ENCODE results near the gene LRCH1. TPM values are rescaled to one million over a fixed set of nuclear protein-coding genes. Genes with fewer than 3 reads are reported as not detected.

The LRCH1 gene
- total RNA-seq, 4 donors from 2014 or later: 29.1 to 55.6 (median 36.2) TPM

DNA sequence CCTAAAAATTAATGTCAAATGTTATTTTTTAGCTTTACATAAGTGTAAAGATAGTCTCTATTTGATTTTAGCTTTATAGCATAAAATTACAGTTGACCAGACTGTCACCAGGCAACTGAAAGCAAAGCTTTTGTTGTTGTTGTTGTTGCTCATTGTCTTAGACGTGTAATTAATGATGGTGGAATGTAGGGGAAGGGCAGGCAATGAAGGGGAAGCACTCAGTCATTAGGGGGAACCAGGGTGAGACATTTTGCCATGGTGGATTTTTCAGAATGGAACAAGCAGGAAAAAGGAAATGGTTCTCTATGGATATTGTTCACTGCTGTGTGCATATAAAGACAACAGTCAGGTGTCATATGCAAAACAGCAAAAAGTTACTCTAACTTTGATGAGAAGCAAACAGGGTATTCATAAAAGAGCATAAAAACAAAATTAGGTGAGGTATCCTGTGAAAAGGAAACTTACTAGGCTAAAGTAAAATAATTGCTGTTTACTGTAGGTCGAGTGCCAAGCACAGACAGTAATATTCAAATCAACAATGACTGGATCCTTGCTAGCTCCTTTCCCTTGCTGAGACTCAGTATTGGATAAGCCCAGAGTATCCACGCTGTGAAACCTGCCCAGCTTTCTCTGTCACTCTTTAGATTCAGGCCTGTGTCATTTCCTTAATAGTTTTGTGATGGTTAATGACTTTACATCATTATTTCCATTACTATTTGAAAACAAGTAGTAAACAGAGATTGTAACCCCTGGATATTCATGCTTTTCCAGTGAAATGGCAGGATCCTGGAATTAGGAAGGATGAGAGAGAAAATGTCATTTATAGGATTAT is 110.5 kb downstream of the LRCH1 start:
- no peak for TF ChIP-seq POLR2A (IDR thresholded peaks at IDR 0.05)
- TF ChIP-seq, protein P1, sequence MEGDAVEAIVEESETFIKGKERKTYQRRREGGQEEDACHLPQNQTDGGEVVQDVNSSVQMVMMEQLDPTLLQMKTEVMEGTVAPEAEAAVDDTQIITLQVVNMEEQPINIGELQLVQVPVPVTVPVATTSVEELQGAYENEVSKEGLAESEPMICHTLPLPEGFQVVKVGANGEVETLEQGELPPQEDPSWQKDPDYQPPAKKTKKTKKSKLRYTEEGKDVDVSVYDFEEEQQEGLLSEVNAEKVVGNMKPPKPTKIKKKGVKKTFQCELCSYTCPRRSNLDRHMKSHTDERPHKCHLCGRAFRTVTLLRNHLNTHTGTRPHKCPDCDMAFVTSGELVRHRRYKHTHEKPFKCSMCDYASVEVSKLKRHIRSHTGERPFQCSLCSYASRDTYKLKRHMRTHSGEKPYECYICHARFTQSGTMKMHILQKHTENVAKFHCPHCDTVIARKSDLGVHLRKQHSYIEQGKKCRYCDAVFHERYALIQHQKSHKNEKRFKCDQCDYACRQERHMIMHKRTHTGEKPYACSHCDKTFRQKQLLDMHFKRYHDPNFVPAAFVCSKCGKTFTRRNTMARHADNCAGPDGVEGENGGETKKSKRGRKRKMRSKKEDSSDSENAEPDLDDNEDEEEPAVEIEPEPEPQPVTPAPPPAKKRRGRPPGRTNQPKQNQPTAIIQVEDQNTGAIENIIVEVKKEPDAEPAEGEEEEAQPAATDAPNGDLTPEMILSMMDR (IDR thresholded peaks at IDR 0.05): no peak
- H3K4me3 ChIP-seq: no peak overlapping the region
- intact Hi-C loops (cut with DNase I; ENCODE audit: low total_unique reads): no loop called here
- no peaks in the 10 kb centered on the region for H3K36me3 ChIP-seq
- H3K9me3 ChIP-seq: no peaks in the 10 kb centered on the region
- no peak for DNase-seq
- H3K27ac ChIP-seq: peak overlapping the region in 1 of 2 donors; percentile 67
- H3K27me3 ChIP-seq: no peaks in the 10 kb centered on the region
- peaks cover 0 to 12% of the 10 kb centered on the region in 2 donors for H3K4me1 ChIP-seq

DNA sequence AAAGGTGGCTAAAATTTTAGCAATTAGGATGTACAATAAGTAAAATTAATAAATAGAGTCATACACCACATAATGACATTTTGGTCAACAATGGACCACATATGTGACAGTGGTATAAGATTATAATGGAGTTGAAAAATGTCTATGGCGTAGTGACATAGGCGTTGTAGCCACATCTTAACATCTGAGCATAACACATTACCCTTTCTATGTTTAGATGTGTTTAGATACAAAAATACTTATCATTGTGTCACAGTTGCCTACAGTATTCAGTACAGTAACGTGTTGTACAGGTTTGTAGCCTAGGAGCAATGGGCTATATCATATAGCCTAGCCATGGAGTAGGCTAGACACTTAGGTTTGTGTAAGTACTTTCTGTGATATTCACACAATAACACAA is 111.2 kb downstream of the LRCH1 start:
- intact Hi-C loops (cut with DNase I; ENCODE audit: low total_unique reads): no loop called here
- no peak for TF ChIP-seq POLR2A (IDR thresholded peaks at IDR 0.05)
- TF ChIP-seq, protein P1 (IDR thresholded peaks at IDR 0.05): no peak
- Histone ChIP-seq H3K27ac (peak overlapping the region in 1 of 2 donors; percentile 67), H3K9me3 (no peaks in the 10 kb centered on the region), H3K27me3 (no peaks in the 10 kb centered on the region), H3K4me3 (no peak overlapping the region), H3K36me3 (no peaks in the 10 kb centered on the region), H3K4me1 (peaks cover 0 to 12% of the 10 kb centered on the region in 2 donors)
- no peak for DNase-seq

DNA sequence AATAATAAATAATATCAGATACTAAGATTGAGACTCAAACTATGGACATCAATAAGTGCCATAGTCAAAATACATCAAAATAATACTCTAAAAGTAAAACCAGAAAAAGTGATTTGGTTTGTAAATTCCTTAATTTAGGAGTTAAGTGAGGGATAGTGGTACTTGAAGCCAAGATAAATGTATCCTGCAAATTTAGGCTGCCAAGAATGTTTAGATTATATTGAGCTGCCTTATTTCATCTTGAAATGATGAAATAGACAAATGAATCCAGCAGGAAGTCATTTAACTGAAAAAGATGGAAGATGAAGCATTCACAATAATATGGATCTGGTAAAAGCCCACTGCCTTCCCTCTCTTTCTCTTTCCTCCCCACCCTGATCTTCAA is 112.3 kb downstream of the LRCH1 start:
- Histone ChIP-seq H3K36me3 (no peaks in the 10 kb centered on the region), H3K4me1 (peaks cover 0 to 12% of the 10 kb centered on the region in 2 donors), H3K9me3 (no peaks in the 10 kb centered on the region), H3K27ac (peak overlapping the region; percentile 43 to 83), H3K27me3 (no peaks in the 10 kb centered on the region), H3K4me3 (no peak overlapping the region)
- DNase-seq: no peak
- TF ChIP-seq, protein P1 (IDR thresholded peaks at IDR 0.05): no peak
- no peak for TF ChIP-seq POLR2A (IDR thresholded peaks at IDR 0.05)
- intact Hi-C loops (cut with DNase I; ENCODE audit: low total_unique reads): no loop called here

DNA sequence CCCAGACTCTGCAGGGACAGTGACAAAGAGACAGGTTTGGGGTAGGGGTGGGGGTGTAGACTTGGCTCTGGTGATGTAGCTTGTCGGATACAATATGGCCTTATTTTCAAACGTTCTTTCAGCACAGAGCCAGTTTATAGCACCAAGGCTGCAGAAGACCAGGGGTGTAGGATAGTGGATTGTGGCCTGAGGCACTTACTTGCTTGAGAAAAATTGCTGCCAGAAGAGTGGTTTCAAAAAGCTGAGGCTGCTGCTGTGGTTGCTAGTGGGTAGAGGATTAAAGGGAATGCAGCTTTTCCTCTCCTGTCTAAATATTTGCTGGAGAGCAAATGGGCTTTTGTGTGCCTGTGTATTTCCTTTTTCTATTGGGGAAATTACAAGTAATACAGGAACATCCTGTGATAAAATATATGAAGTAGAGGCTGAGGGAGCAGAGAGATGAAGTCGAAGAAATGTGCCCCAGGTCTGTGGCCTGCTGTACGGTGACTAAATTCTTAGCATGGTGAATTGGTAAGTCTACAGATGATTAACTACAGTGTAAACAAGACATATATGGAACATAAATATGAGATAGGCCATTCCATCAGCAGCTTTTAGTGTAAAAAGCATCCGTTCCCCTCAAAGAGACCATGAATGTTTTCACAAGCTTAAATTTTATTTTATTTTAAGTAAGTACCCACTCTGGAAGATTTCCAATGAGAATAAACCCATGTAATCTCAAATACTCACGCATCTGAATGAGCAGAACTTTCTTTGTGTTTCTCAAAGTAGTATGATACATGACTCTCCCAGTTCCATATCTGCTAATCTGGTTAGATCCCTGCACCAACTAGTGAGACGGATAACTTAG is 112.9 kb downstream of the LRCH1 start:
- DNase-seq: no peak
- Histone ChIP-seq H3K27me3 (no peaks in the 10 kb centered on the region), H3K4me3 (no peak overlapping the region), H3K4me1 (peaks cover 0 to 12% of the 10 kb centered on the region in 2 donors), H3K9me3 (no peaks in the 10 kb centered on the region), H3K36me3 (no peaks in the 10 kb centered on the region), H3K27ac (peak overlapping the region; percentile 43 to 83)
- TF ChIP-seq, protein P1 (IDR thresholded peaks at IDR 0.05): no peak
- no peak for TF ChIP-seq POLR2A (IDR thresholded peaks at IDR 0.05)
- intact Hi-C loops (cut with DNase I; ENCODE audit: low total_unique reads): no loop called here
